NOMO-1 treated with DMSO at 0.1 percent for 48 hours (cell line): ENCODE measurements around the gene TMCO4.

ENCODE experiments used
- DNase-seq: peaks from one replicate; lab custom pipeline; 2025; ENCODE audit not compliant: unreplicated experiment; lab: John Stamatoyannopoulos, UW

TMCO4 gene

DNA sequence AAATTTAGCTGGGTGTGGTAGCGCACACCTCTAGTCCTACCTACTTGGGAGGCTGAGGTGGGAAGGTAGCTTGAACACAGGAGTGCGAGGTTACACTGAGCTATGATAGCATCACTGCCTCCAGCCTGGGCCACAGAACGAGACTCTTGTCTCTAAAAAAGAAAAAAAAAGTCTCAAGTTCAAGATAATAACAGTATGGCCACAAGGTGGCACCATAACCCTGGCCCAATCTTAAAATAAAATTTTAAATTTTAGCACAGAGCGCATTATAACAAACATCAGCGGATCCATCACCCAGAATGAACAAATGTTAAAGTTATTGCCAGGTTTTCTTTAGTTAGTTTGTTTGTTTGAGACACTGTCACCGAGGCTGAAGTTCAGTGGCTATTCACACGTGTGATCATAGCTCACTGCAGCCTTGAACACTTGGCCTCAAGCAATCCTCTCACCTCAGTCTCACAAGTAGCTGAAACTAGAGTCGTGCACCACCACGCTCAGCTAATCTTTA, 137.9 kb downstream of the TMCO4 start:
- peak; percentile 21 for DNase-seq

DNA sequence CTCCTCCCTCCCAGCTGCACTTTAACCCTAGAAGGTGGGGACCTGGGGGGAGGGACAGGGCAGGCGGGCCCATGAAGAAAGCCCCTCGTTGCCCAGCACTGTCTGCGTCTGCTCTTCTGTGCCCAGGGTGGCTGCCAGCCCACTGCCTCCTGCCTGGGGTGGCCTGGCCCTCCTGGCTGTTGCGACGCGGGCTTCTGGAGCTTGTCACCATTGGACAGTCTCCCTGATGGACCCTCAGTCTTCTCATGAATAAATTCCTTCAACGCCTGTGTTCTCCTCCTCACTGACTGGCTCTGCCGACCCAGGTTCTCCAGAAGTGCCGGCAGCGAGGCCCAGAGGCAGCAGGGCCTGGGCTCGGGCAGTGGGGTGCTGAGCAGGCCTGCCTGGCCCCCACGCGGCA, 141.5 kb downstream of the TMCO4 start:
- DNase-seq = no peak

DNA sequence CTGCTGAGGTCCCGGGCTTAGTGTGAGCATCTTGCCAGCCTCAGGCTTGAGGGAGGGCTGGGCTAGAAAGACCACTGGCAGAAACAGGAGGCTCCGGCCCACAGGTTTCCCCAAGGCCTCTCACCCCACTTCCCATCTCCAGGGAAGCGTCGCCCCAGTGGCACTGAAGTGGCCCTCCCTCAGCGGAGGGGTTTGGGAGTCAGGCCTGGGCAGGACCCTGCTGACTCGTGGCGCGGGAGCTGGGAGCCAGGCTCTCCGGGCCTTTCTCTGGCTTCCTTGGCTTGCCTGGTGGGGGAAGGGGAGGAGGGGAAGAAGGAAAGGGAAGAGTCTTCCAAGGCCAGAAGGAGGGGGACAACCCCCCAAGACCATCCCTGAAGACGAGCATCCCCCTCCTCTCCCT, 142.2 kb downstream of the TMCO4 start:
- DNase-seq = no peak

DNA sequence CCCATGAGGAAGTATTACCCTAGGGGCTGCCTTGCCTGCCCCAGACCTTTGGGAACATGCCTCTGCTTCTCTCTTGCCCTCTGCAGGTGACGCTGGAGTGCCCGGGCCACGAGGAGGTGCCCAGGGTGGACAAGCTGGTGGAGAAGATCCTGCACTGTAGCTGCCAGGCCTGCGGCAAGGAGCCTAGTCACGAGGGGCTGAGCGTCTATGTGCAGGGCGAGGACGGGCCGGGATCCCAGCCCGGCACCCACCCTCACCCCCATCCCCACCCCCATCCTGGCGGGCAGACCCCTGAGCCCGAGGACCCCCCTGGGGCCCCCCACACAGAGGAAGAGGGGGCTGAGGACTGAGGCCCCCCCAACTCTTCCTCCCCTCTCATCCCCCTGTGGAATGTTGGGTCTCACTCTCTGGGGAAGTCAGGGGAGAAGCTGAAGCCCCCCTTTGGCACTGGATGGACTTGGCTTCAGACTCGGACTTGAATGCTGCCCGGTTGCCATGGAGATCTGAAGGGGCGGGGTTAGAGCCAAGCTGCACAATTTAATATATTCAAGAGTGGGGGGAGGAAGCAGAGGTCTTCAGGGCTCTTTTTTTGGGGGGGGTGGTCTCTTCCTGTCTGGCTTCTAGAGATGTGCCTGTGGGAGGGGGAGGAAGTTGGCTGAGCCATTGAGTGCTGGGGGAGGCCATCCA, 142.8 kb downstream of the TMCO4 start:
- DNase-seq = no peak

DNA sequence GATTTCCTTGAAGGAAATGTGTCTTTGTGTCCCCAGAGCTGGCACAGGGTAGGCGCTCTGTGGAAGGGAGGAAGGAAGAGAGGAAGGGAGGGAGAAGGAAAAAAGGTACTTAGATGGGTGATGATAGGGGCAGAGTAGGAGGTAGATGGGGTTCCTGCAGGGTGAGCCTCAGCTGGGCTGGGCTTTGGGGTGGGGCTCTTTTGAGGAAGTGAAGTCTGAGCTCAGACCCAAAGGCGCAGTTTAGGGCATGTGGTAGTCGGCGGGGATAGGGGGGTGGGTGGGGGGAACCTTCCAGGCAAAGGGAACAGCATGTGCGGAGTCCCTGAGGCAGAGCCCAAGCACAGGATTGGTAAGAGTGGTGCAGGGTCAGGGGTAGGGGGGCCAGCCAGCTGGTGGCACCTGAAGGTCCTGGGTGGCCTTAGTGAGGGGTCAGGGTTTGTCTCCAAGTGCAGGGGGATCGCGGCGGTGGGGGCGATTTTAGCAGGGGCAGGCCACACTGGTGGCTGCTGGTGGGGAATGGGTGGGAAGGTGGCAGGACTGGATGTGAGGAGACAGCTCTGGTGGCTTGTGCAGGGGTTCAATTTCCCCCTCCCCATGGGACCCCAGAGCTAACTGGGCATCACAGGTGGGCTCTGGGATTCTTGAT, 143.5 kb downstream of the TMCO4 start:
- no peak for DNase-seq

DNA sequence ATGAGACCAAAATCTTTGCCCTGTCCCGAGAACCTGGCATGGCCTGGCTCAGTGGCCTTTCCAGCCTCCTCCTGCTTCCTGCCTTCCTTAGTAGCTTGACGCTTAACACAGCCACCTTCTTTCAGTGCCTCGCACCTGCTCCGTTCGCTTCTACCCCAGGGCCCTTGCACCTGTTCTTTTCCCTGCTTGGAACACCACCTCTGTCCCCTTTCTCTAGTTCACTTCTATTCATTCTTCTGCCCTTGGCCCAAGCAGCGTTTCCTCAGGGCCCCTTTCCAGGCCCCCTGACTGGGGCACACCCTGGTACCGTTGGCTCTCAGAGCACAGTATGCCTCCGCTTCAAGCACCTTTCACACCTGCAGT, 144.0 kb downstream of the TMCO4 start:
- no peak for DNase-seq

DNA sequence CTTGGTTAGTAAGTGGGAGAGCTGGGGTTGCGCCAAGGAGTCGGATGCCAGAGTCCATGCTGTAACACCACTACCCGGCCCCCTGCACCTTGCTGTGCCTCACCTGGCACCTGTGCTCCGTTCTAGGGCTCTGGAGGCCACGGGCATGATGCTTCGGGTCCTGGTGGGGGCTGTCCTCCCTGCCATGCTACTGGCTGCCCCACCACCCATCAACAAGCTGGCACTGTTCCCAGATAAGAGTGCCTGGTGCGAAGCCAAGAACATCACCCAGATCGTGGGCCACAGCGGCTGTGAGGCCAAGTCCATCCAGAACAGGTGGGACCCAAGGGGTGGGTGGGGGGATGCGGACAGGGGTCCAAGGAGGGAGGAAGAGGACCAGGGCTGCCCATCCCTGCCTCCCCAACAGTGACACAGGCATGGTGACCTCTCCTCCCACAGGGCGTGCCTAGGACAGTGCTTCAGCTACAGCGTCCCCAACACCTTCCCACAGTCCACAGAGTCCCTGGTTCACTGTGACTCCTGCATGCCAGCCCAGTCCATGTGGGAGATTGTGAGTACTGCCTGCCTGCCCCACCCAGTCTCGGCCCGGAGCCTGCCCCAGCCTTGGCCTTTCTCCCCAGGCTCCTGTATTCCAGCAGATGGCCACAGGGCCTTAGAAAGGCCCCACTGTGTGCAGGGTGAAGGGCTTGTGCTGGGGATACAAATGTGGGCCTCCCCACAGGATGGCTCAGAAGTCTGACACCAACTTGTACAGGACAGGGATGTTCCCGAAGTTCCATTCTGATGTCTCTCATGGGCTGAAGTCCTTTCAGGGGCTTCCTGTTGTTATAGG, 144.6 kb downstream of the TMCO4 start:
- no peak for DNase-seq

DNA sequence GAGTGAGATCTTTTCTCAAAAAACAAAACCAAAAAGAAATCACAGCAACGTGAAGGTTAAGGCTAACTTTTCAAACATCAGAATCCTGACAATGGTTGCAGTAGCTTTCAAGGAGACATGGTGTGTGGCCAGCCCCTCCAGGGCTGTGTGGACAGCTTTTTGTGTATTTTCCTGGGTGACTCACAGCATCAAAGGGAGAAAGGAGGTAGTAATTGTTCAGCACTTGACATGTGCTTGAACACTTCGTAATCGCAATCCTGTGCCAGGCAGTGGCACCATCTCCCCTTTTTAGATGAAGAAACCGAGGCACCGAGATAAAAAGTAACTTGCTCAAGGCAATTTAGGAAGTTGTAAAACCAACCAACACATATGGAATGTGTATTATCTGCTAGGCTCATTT, 145.3 kb downstream of the TMCO4 start:
- no peak for DNase-seq

DNA sequence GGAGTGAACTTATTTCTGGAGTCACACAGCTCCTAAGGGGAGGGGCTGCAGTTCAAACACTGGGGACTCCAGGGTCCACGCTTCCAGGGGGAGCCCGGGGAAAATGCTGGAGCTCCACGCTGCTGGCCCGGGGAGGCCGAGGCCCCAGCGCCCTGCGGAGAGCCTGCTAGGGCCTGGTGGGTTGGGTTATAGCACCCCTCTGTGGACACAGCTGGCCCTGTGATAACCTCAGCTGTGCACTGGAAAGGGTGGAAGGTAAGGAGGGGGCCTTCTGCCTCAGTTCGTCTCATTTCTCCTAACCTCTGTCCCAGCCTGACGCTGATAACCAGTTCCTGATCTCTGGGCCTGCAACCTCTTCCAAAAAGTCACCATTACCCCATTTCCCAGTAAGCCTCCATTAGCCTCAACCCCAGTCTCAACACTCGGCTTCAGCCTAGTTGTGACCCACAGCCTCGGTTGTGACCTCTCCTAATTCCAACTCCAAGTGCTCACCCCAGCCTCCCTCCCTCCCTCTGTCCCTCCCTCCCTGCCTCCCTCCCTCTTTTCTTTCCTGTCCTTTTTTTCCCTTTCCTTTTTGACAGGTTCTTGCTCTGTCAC, 148.5 kb downstream of the TMCO4 start:
- peak; percentile 35 for DNase-seq

DNA sequence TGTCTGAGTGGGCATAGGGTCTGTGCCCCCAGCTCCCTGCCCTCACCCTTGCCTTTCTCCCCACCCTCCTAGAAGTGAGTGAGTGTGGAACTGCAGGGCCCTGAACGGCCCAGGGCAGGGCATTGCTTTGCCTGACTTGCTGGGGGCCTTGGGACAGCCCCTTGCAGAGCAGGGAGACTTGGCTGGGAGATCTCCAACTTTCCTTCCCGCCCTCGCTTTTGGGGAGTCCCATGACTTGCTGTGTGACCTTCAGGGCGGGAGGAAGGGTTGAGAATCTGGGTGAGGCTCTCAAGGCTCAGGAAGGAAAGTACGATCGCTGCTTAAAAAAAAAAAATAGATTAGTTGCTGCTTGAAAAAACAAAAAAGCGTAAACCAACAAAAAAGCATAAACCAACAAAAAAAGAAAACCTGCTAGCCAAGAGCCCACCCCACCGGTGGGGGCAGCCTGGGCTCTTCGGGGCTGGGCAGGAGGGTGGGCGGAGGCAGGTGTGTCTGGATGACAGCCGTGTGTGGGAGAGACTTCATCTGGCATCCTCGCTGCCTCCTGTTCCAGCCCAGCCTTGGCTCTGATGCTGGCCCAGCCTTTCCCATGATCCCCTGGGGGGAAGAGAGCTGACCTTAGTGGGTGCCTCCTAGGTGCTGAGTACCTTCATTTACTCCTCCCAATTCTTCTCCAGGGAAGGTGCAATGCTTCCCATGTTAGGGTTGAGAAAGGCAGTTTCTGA, 149.1 kb downstream of the TMCO4 start:
- DNase-seq = no peak

DNA sequence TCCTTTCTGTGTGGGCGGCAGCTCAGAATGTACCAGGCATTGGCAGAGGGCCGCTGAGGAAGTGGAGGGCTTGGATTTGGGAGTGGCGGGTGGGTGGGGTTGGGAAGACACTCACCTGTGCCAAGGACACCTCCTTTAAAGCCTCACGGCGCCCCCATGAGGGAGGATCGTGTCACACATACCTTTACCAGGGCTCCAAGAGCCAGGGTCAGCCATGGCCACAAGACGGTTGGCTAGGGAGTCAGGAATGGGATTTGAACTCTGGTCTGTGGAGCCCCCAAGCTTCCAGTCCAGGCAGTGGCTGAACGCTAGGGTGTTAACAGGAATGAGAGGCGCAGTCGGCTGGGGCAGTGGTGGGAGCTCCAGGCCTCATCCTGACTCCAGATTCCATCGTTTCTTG, 151.0 kb downstream of the TMCO4 start:
- DNase-seq = no peak

DNA sequence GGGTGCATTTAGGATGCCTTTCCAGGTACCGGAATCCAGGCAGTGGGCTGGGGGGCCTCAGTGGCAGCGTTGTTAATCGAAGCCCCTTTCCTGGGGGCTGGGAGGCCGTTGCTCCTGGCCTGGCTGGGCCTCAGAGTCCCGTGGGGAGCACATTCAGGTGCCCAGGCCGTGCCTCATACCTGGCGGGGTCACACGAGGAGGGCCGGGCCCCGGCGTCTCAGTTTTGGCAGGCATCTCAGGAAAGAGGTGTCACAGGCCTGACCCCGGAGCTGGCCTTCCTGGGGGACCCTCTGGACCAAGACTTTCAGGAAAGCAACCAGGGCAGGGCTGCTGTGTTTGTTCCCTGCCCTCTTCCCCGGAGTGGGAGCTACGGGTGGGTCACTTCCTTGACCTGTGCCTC, 151.5 kb downstream of the TMCO4 start:
- no peak for DNase-seq

DNA sequence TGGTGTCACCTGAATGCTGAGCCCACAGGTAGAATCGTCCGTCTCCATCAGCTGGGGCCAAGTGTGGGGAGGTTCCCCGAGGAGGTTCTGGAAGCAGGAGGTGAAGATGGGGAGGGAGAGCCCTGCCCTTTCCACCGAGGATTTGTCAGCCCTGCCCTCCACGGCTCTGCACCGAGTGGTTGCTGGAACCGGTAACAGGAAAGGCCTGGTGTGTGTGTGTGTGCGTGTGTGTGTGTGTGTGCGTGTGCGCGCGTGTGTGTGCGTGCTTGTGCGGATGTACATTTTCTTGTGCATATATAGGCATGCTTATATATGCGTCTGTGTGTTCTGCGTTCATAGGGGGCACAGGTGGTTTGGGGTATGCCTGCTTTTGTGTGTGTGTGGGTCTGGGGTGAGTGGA, 152.1 kb downstream of the TMCO4 start:
- DNase-seq = no peak

DNA sequence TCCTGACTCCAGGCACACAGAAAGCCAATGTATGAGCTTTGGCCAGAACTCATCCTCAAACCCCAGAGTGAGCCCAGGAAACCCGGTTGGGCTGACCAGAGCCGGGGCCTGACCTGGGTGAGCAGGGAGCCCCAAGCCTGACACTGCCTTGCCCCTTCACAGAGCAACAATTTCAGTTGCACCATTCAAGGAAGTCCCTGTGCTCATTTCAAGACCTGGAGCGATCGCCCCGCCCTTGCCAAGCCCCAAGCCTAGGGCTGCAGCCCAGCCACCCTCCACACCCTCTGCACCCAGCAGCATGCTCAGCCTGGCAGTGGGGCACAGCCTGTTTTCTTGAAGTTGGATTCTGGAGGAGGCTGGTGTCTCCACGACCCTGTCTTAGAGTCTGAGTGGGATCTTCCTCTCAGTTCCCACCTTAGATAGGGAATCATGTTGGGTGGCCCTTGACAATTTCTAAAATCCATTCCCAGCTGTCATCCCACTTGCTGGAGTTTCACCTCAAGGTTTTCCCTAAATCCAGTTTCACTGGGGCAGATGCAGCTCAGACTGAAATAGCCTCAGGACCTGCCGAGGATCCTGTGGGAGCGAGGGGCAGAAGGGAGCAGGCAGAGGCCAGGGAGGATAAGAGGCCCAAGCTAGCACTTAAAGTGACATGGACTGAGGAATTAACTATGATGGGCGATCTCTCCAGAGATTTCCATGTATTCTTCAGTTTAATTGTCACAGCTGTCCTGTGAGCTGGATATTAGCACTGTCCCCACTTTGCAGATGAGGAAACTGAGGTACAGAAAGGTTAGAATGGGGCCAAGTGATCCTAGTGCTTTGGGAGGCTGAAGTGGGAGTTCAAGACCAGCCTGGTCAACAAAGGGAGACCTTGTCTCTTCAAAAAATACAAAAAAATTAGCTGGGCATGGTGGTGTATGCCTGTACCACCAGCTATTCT, 153.1 kb downstream of the TMCO4 start:
- DNase-seq = no peak

DNA sequence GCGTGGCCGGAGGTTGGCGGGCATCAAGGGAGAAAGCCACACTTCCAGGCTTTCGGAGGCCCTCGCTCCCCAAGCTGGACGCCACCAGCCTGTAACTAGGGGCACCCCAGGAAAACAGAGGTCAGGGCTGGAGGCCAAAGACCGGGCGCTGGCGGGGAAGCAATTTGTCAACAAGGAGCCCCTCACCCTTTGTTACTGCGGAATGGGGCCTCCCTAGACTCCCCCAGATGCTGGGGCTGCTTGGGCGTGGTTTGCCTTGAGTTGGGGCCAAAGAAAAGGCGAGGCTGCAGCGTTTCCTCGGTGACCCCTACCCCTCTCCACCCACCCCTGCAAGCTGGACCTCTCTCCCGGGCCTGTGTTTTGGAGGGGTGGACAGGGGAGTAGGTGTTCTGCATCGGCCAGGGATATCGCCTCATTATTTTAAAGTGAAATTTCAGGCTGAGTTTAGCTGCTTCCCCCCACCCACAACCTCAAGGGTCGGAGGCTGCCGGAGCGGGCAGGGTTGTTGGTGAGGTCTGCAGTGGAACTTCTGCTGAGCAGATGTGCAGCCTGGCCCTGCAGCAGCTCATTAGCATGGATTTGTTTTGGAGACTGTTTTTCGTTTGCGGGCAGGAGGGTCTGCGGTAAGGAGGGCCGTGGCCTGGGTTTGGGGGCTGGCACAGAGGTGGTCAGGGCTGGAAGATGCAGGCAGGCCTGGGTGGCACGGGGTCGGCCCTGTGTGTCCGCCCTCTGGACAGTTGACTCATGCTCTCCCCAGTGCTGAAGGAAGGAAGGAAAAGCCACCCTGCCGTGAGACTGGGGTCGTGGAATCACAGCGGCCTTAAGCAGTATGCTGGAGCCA, 154.1 kb downstream of the TMCO4 start:
- no peak for DNase-seq

DNA sequence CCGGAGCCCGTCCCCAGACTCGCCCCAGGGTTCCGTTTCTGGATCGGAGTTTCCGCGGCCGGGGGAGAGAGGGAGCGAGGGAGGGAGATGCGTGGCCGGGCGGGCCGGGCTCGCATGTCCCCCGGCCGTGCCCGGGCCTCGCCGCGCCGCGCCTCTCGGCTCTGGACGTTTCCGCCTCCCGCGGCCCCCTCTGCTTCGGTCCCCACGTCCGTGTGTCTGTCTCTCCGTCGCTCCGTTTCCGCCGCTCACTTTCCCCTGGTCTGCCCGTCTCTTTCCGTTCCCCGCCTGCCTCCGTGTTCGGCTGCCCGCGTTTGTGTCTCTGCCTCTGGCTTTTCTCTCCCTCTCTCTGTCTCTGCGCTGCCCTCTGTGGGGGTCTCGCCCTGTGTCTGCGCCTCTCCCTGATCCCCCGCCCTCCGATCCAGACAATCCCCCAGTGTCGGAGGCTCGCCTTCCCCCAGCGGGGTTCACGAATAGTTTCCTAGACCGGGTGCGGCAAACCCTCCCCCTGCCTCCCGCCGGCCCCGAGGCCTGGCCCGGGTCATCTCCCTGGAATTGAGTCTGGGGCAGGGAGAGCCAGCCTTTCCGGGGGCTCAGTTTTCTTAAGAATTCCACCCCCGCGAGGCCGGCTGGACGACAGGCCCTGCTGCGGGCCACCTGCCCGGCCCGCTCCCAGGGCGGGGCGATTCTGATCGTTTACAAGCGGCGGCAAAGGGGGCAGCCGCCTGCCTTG, 154.9 kb downstream of the TMCO4 start:
- DNase-seq = no peak

DNA sequence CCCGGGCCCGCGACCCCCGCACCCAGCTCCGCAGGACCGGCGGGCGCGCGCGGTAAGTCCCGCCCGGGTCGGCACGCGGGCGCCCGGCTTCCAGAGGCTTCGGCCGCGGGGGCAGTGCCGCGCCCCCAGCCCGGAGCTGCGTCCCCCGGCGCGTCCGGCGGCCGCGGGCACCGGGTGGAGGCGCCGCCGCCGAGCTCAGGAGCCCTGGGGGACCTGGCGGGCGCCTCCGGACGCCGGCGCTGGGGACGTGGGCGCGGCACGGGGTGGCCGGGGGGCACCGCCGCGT, 155.4 kb downstream of the TMCO4 start:
- DNase-seq = no peak

DNA sequence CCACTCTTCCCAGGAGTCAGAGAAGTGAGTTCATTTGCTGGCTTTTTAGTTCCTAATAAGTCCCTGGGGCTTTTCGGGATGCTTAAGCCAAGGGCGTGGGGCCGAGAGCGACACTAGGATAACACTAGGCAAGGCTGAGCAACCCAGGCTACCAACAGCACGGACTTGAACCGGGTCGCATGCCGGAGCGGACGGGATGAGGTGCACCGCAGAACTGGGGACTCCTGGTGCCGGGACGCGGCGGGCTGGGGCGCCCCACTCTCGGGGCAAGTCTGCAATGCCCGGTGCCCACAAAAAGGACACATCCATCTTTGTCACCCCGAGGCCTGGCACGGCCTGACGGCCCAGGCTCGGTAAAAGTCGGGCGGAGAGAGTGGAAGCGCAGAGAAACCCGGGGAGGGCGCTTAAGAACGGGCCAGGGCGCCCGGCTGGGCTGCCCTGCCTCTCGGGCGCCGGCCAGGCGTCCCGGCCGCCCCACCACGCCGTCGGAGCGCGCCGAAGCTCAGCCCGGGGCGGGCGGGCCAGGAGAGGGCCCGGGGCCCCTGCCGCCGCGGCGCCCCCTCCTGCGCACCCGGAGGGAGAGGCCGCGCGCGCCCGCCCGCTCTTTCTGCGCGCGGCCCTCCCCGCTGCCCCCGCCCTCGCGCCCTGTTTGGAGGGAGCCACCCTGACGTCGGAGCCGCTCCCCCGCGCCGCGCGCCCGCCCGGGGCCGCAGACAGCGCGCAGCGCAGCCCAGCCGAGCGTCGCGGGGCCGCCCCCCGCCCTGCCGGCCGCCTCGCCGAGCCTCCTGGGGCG, 155.9 kb downstream of the TMCO4 start, which contains the start of gene NBL1:
Gene NBL1, plus strand, starts transcription at position 710 of the 793 bp plus-strand sequence. CDS start 10,720 bp downstream, outside the sequence.
- DNase-seq = peak; percentile 25
